GM10248 (cell line): ENCODE measurements around the gene KARS1.

Experiments used
- CTCF ChIA-PET: fragments of 300-600 bp; sonication (Branson Sonifier 250); formaldehyde crosslinking; extraction: SDS; loops from one replicate; lab custom pipeline; 2021; ENCODE audit warnings: antibody characterized with exemption; lab: Yijun Ruan, JAX
- POLR2A ChIA-PET: fragments of 350-650 bp; sonication (Branson Sonifier 250); formaldehyde crosslinking; extraction: SDS; loops from one replicate; lab custom pipeline; 2020; ENCODE audit warnings: antibody characterized with exemption; lab: Yijun Ruan, JAX
- DNase-seq: peaks from one replicate; pipeline ENCODE4 v3.0.0; 2012; ENCODE audit errors: extremely low spot score
- CTCF ChIP-seq: IDR thresholded peaks from 2 replicates; pipeline ENCODE4 v1.5.1; 2012; ENCODE audit warnings: mild to moderate bottlenecking, low read depth; ENCODE audit errors: extremely low read depth, missing control alignments, control extremely low read depth

Gene KARS1

DNA sequence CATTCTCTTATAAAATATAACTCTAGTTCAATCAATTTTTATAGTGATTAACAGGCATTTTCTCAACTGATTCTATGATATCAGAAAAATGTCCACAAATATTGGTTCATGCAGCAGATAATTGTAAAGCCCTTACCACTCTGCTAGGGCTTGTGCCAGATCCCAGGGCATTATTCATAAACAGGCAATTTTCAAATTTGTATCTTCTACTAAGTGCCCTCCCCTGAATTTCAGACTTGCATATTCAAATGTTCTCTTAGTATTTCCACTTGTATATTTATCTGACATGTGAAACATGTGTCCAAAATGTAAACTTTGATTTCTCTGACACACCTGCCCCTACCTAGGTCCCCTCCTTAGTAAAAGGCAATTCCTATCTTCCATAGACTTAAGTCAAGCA lies 20.0 kb upstream of the KARS1 start:
- DNase-seq = no peak
- ChIA-PET POLR2A (no interaction called here), CTCF (no interaction called here)
- no peak for TF ChIP-seq CTCF

DNA sequence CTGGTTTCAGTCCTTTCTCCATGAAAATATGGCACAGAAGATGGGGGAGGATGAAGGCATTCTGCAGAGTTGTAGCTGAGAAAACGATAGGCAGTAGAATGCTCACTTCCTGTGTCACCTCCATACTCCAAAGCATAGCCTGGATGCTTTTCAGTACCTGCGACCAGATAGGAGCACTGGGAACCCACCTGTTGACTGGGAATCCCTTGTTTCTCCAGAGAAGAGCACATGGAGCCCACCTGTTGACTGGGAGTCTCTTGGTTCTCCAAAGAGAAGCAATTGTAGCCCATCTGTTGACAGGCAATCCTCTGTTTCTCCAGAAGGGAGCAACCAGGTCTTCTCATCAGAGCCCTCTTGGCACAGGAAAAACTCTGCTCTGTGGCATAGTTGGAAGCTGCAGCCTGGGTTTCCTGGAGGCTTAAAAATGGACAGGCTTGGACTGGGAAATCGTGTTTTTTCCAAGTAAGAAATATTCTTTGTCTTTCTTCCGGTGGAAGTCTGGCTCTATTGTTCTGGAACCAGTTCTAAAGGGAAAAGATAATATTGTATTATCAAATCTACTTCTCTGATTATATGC lies 13.3 kb upstream of the KARS1 start:
- CTCF ChIA-PET = no interaction called here
- POLR2A ChIA-PET = no interaction called here
- no peak for DNase-seq
- no peak for TF ChIP-seq CTCF

DNA sequence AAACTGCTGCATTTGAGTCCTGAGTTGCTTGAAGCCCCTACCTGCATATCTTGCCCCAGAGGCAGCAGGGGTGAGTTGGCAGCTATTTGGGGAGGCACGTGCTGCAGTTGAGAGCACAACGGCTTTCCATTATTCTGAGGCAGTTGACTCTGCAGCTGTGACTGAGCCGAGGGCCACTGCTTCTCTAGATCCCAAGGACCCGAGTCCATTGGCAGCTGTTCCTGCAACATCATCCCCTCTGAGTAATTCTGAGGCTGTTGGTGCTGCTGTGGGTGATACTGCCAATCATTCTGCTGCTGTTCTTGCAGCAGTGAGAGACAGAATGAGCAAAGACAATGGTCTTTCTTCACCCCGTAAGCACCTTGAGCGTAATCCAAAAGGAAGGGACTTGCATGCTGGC lies 12.9 kb upstream of the KARS1 start:
- CTCF ChIA-PET = interaction anchor here (1.4 kb wide), 1 partner anchor 104 kb away, joined by 5 read pairs; no protein-coding TSS in a partner anchor
- no peak for TF ChIP-seq CTCF
- POLR2A ChIA-PET = interaction anchor here (0.9 kb wide), 1 partner anchor 13 kb away, joined by 4 read pairs; the partner anchor contains the start of genes KARS1 and TERF2IP
- no peak for DNase-seq

- CTCF ChIA-PET = no interaction called here
These were observed 10.7 kb upstream of the KARS1 start for GRCh38 chr16:75658175-75658574.

GRCh38 chr16:75653922-75654321 lies 6.5 kb upstream of the KARS1 start:
- no peak for TF ChIP-seq CTCF
- ChIA-PET CTCF (interaction anchor here (1.5 kb wide), 1 partner anchor 110 kb away, joined by 5 read pairs; no protein-coding TSS in a partner anchor), POLR2A (no interaction called here)
- no peak for DNase-seq

More at GRCh38 chr16:75658175-75658574, 10.7 kb upstream of the KARS1 start:
- DNase-seq = no peak
- POLR2A ChIA-PET = interaction anchor here (1.2 kb wide), 1 partner anchor 35 kb away, joined by 3 read pairs; the partner anchor contains the start of gene ADAT1
- no peak for TF ChIP-seq CTCF

DNA sequence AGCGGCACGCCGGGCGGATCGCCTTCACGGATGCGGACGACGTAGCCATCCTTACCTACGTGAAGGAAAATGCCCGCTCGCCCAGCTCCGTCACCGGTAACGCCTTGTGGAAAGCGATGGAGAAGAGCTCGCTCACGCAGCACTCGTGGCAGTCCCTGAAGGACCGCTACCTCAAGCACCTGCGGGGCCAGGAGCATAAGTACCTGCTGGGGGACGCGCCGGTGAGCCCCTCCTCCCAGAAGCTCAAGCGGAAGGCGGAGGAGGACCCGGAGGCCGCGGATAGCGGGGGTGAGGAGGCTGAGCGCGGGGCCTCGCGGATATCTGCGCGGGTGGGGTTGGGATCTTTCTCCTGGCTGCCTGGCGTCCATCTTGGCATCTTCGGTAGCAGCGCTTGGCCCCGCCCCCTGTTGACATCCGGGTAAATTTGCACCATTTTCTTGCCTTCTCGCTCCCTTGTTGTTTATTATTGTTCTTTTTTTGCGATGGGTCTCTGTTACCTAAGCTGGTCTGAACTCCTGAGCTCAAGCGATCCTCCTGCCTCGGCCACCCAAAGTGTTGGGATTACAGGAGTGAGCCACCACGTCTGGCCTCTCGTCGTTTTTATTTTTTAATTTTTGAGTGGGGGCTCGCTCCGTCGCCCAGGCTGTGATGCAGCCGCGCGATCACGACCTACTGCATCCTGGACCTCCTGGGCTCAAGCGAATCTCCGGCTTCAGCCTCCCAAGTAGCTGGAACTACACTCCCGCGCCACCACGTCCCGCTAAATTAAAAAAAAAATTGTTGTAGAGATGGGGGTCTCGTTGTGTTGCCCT lies 1.0 kb upstream of the KARS1 start:
- peak; percentile 81 for DNase-seq
- ChIA-PET CTCF (interaction anchor here (0.9 to 2.6 kb wide), 11 partner anchors 8 to 414 kb away, joined by 3 to 12 read pairs (median 4); partner anchors contain the start of gene ADAT1), POLR2A (interaction anchor here (0.6 to 2.0 kb wide), 11 partner anchors 10 to 214 kb away, joined by 3 to 12 read pairs (median 5); partner anchors contain the start of genes ADAT1 and GABARAPL2)

More for the DNA sequence above, 1.0 kb upstream of the KARS1 start:
- TF ChIP-seq CTCF = no peak
